GM12878 (cell line): Measurements from ENCODE around the gene TRPC6. TPM values are rescaled to one million over a fixed set of nuclear protein-coding genes. Genes with fewer than 3 reads are reported as not detected.

Source experiments
- ATAC-seq: fragments of 200-7000 bp; cut with Tn5 transposase; 3 replicates; pipeline ENCODE4 v1.9.1; 2020; ENCODE audit warnings: mild to moderate bottlenecking, moderate library complexity
- BruUV-seq: library from RNA; stranded (reverse); fragments of 400-500 nt; replicated peaks from 2 replicates; lab custom pipeline; 2021; lab: Mats Ljungman, UMichigan
- CTCF ChIA-PET: fragments of 300-600 bp; sonication (Branson Sonifier 250); formaldehyde crosslinking; extraction: SDS; loops from one replicate; lab custom pipeline; 2021; ENCODE audit warnings: inconsistent platforms; lab: Yijun Ruan, JAX
- POLR2A ChIA-PET: fragments of 350-600 bp; formaldehyde crosslinking; extraction: SDS; loops from one replicate; lab custom pipeline; 2021; ENCODE audit warnings: inconsistent platforms; lab: Charles Lee
- RAD21 ChIA-PET: fragments of 300-600 bp; sonication (Branson Sonifier 250); formaldehyde crosslinking; loops from one replicate; lab custom pipeline; 2023; ENCODE audit warnings: antibody characterized with exemption; ENCODE audit not compliant: unreplicated experiment; lab: Charles Lee
- SMC1A ChIA-PET: fragments of 300-600 bp; sonication (Branson Sonifier 250); formaldehyde crosslinking; loops from one replicate; lab custom pipeline; 2023; ENCODE audit not compliant: unreplicated experiment, uncharacterized antibody; lab: Charles Lee
- DNase-seq: peaks from one replicate; pipeline ENCODE4 v3.0.0-alpha.2; 2011; ENCODE audit warnings: low read depth, low spot score
- FAIRE-seq: peaks from 3 replicates; lab custom pipeline; 2011; peaks lifted over from hg19 to GRCh38; lab: Jason Lieb, UNC
- H2AFZ ChIP-seq: 2 replicates; pipeline ENCODE4 v1.6.0; 2011; ENCODE audit warnings: low read depth, low read length, control low read depth; ENCODE audit not compliant: control insufficient read depth
- H3K27ac ChIP-seq: 2 replicates; pipeline ENCODE4 v1.5.1; 2011; ENCODE audit warnings: control low read depth; ENCODE audit not compliant: control insufficient read depth, insufficient read depth
- H3K27me3 ChIP-seq, 2 experiments: replicated peaks in 1 of 2; 2 replicates each; pipeline versions ENCODE4 v1.6.0 to v1.6.1; 2011; ENCODE audit warnings: low read length in 1 of 2; ENCODE audit not compliant: control insufficient read depth in 2 of 2, insufficient read depth in 2 of 2
- H3K36me3 ChIP-seq, 2 experiments: 2 replicates each; pipeline ENCODE4 v1.5.1; 2011; ENCODE audit warnings: low read length in 1 of 2; ENCODE audit not compliant: control insufficient read depth in 2 of 2, insufficient read depth in 2 of 2
- H3K4me1 ChIP-seq: 2 replicates; pipeline ENCODE4 v1.6.1; 2011; ENCODE audit warnings: mild to moderate bottlenecking, low read length, moderate library complexity, mixed read lengths; ENCODE audit not compliant: control insufficient read depth, insufficient read depth
- H3K4me2 ChIP-seq: 2 replicates; pipeline ENCODE4 v1.6.0; 2011; ENCODE audit warnings: control low read depth; ENCODE audit not compliant: control insufficient read depth, insufficient read depth
- H3K4me3 ChIP-seq: fragments of 200-600 bp; sonication (generic); 2 replicates; pipeline ENCODE4 v1.5.1; 2016
- H3K79me2 ChIP-seq: 2 replicates; pipeline ENCODE4 v1.6.0; 2011; ENCODE audit warnings: low read length; ENCODE audit not compliant: control insufficient read depth, insufficient read depth
- H3K9ac ChIP-seq: 2 replicates; pipeline ENCODE4 v1.8.0; 2011; ENCODE audit warnings: low read length, control low read depth, mixed read lengths; ENCODE audit not compliant: control insufficient read depth, insufficient read depth
- H3K9me3 ChIP-seq: replicated peaks from 3 replicates; pipeline ENCODE4 v1.5.1; 2011; ENCODE audit warnings: mild to moderate bottlenecking, low read length; ENCODE audit not compliant: control insufficient read depth, insufficient read depth
- H4K20me1 ChIP-seq: 2 replicates; pipeline ENCODE4 v1.6.0; 2011; ENCODE audit not compliant: control insufficient read depth, insufficient read depth
- CBX5 ChIP-seq: sonication (generic); IDR thresholded peaks from 2 replicates; pipeline ENCODE4 v1.6.1; 2016; ENCODE audit warnings: low read depth, moderate library complexity, mild to moderate bottlenecking, inconsistent platforms
- FOXK2 ChIP-seq: fragments of 450-650 bp; IDR thresholded peaks from 2 replicates; pipeline ENCODE4 v1.6.1; 2017; ENCODE audit warnings: mild to moderate bottlenecking, moderate library complexity
- IKZF2 ChIP-seq, 2 experiments: fragments of 450-650 bp; IDR thresholded peaks; 2 replicates each; pipeline ENCODE4 v1.6.1; 2017; ENCODE audit warnings: mild to moderate bottlenecking in 2 of 2, moderate library complexity in 2 of 2
- MTA2 ChIP-seq: fragments of 450-650 bp; IDR thresholded peaks from 2 replicates; pipeline ENCODE4 v1.6.1; 2016; ENCODE audit warnings: low read depth, mild to moderate bottlenecking, moderate library complexity
- MYB ChIP-seq: fragments of 150-350 bp; IDR thresholded peaks from 2 replicates; pipeline ENCODE4 v1.6.1; 2014; ENCODE audit warnings: mild to moderate bottlenecking, low read depth, low read length, borderline replicate concordance
- MYC ChIP-seq: IDR thresholded peaks from 2 replicates; pipeline ENCODE4 v1.6.1; 2011; ENCODE audit warnings: mild to moderate bottlenecking, low read length, moderate library complexity, inconsistent platforms; ENCODE audit not compliant: insufficient read depth, insufficient replicate concordance, insufficient read length, severe bottlenecking
- NFYA ChIP-seq: IDR thresholded peaks from 2 replicates; pipeline ENCODE4 v1.6.1; 2011; ENCODE audit warnings: low read depth, mild to moderate bottlenecking, low read length, improper control_type of control experiment, borderline replicate concordance
- NRF1 ChIP-seq: conservative IDR thresholded peaks from 2 replicates; pipeline ENCODE4 v1.6.1; 2011; ENCODE audit warnings: mild to moderate bottlenecking, low read depth, low read length, improper control_type of control experiment
- POLR2AphosphoS5 ChIP-seq: IDR thresholded peaks from 2 replicates; pipeline ENCODE4 v1.6.1; 2011; ENCODE audit warnings: mild to moderate bottlenecking, low read length, inconsistent platforms
- RELA ChIP-seq: fragments of 450-650 bp; IDR thresholded peaks from 2 replicates; pipeline ENCODE4 v1.8.0; 2014; ENCODE audit warnings: borderline replicate concordance; ENCODE audit not compliant: partially characterized antibody
- SMAD5 ChIP-seq: IDR thresholded peaks from 2 replicates; pipeline ENCODE4 v1.6.1; 2016; ENCODE audit warnings: antibody characterized with exemption, low read depth
- SREBF1 ChIP-seq: IDR thresholded peaks from 2 replicates; pipeline ENCODE4 v1.6.1; 2012; ENCODE audit warnings: mild to moderate bottlenecking, low read length
- SUPT20H ChIP-seq: IDR thresholded peaks from 2 replicates; pipeline ENCODE4 v1.6.1; 2011; ENCODE audit warnings: low read depth, mild to moderate bottlenecking, low read length, moderate library complexity, borderline replicate concordance; ENCODE audit not compliant: control insufficient read depth
- SUZ12 ChIP-seq: fragments of 200-600 bp; sonication (generic); IDR thresholded peaks from one replicate; pipeline ENCODE4 v1.6.1; 2018; ENCODE audit warnings: antibody characterized with exemption, mild to moderate bottlenecking; ENCODE audit not compliant: unreplicated experiment
- TCF3 ChIP-seq: IDR thresholded peaks from 2 replicates; pipeline ENCODE4 v1.6.1; 2012; ENCODE audit warnings: low read depth, mild to moderate bottlenecking, low read length, borderline replicate concordance; ENCODE audit not compliant: insufficient read depth
- ZZZ3 ChIP-seq: IDR thresholded peaks from 2 replicates; pipeline ENCODE4 v1.6.1; 2011; ENCODE audit warnings: low read depth; ENCODE audit not compliant: control insufficient read depth, insufficient read length
- in situ Hi-C: fragments of 300-500 bp; cut with MboI; formaldehyde crosslinking; loops from 9 replicates; pipeline ENCODE4 v1.14.3; 2018; ENCODE audit warnings: mixed read lengths
- intact Hi-C: fragments of 100-400 bp; cut with micrococcal nuclease; formaldehyde crosslinking; loops from one replicate; pipeline ENCODE4 v1.14.2; 2022; ENCODE audit not compliant: unreplicated experiment
- polyA plus RNA-seq, 11 experiments: library from polyadenylated mRNA; depleted of rRNA in 4 of 11; unstranded in 6 of 11; stranded (reverse) in 5 of 11; fragments of >200 nt; fragmentation: Nextera tagmentation in 4 of 11; fragmentation: Illumina TruSeq in 1 of 11; extraction: Ambion mirVana in 4 of 11; extraction: Trizol in 1 of 11; gene quantifications; 1 replicate in 1 of 11; 2 replicates in 10 of 11; pipeline versions ENCODE4 v1.2.1 to v1.2.3, GENCODE V29; 2011 to 2016; ENCODE audit warnings: inconsistent platforms in 2 of 11, missing spikeins in 2 of 11, low read depth in 1 of 11
- total RNA-seq, 4 experiments: library from RNA; depleted of rRNA in 3 of 4; stranded (reverse); fragments of >200 nt in 3 of 4; fragmentation: Illumina TruSeq in 1 of 4; extraction: Trizol in 1 of 4; gene quantifications; 2 replicates each; pipeline versions ENCODE4 v1.2.1 to v1.2.3, GENCODE V29; 2013 to 2021
- TF ChIP-seq, protein P1 (sequence below): IDR thresholded peaks from 2 replicates; pipeline ENCODE4 v1.6.1; 2011; ENCODE audit warnings: low read depth, low read length, improper control_type of control experiment, borderline replicate concordance
- TF ChIP-seq, protein P2 (sequence below): fragments of 450-650 bp; formaldehyde crosslinking; IDR thresholded peaks from 2 replicates; pipeline ENCODE4 v1.4.0; 2022; ENCODE audit warnings: mild to moderate bottlenecking, moderate library complexity
- TF ChIP-seq, protein P3 (sequence below): IDR thresholded peaks from 2 replicates; pipeline ENCODE4 v1.6.1; 2012; ENCODE audit warnings: low read depth, low read length, improper control_type of control experiment

TRPC6 gene
- total and polyA plus RNA-seq, 10 of the 15 experiments (the other 5 are each of a cell fraction or from before 2014, with no cell fraction given), result not detected

DNA sequence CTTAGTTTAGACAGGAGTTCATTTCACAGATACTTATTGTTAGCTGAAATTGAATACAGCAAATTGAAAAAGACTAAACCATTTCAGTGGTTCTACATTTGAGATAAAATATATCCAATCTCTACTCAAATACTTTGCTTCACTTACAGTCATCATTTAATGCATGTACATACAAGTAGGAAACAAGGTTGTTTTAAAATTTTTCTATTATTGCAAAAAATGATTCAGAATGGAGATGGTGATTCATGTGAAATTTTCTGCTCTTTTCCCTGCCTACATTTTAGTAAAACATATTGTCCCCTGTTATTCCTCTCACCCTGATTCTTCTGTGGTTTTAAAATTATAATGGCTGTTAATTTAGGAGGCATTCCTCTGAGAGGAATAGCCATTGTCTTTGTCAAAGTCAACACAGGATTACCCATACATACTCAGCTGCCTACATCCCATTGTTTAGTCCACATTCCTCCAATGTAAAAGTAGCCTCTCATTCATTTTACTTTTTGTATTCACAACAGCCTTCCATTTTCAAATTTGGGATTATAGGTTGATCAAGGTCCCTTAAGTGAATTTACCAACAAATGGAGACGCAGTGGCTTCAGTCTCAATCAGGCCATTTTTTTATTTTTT, 60.1 kb downstream of the TRPC6 start (continued):
- TF ChIP-seq, protein P1, sequence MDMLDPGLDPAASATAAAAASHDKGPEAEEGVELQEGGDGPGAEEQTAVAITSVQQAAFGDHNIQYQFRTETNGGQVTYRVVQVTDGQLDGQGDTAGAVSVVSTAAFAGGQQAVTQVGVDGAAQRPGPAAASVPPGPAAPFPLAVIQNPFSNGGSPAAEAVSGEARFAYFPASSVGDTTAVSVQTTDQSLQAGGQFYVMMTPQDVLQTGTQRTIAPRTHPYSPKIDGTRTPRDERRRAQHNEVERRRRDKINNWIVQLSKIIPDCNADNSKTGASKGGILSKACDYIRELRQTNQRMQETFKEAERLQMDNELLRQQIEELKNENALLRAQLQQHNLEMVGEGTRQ, result no peak
- TF ChIP-seq MYB (no peak), NRF1 (no peak), IKZF2 (IDR thresholded peaks at IDR 0.05) (no peak), SMAD5 (no peak), TCF3 (no peak), FOXK2 (no peak)
- TF ChIP-seq, protein P2, sequence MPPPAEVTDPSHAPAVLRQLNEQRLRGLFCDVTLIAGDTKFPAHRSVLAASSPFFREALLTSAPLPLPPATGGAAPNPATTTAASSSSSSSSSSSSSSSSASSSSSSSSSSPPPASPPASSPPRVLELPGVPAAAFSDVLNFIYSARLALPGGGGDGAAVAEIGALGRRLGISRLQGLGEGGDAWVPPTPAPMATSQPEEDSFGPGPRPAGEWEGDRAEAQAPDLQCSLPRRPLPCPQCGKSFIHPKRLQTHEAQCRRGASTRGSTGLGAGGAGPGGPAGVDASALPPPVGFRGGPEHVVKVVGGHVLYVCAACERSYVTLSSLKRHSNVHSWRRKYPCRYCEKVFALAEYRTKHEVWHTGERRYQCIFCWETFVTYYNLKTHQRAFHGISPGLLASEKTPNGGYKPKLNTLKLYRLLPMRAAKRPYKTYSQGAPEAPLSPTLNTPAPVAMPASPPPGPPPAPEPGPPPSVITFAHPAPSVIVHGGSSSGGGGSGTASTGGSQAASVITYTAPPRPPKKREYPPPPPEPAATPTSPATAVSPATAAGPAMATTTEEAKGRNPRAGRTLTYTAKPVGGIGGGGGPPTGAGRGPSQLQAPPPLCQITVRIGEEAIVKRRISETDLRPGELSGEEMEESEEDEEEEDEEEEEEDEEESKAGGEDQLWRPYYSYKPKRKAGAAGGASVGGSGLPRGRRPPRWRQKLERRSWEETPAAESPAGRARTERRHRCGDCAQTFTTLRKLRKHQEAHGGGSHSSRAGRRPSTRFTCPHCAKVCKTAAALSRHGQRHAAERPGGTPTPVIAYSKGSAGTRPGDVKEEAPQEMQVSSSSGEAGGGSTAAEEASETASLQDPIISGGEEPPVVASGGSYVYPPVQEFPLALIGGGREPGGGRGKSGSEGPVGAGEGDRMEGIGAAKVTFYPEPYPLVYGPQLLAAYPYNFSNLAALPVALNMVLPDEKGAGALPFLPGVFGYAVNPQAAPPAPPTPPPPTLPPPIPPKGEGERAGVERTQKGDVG (CRISPR knock-in tag), result no peak

DNA sequence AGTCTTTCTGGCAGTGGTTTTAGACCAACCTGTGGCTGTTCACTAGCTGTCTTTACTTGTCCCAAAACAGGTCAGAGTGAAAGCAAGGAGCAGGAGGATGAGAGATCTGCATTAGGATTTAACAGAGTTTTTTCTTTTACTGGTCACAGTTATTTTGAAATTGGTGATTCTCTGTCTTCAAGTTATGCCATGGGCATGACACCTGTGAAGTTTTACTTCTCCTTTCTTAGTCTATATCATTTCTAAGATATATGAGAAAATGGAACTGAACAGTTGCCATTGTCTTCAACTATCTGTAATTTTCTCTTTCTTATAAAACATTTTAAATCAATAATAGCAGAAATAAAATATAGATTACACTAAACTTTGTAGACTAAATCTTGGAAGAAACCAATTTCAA, 60.6 kb downstream of the TRPC6 start:
- Histone ChIP-seq H3K4me2 (no peak overlapping the region), H3K4me1 (no peaks in the 10 kb centered on the region), H3K9ac (no peak overlapping the region), H3K4me3 (no peak overlapping the region), H2AFZ (no peak overlapping the region), H3K27me3 (no peaks in the 10 kb centered on the region; a peak in 1 of 4 replicates), H3K27ac (no peak overlapping the region), H3K9me3 (no peaks in the 10 kb centered on the region), H3K79me2 (no peaks in the 10 kb centered on the region), H3K36me3 (no peaks in the 10 kb centered on the region), H4K20me1 (no peaks in the 10 kb centered on the region)
- CTCF ChIA-PET, result no interaction called here
- RAD21 ChIA-PET, result no interaction called here
- in situ Hi-C loops (no loop called here), intact Hi-C loops (no loop called here)
- POLR2A ChIA-PET, result no interaction called here
- DNase-seq, result no peak
- no peak for FAIRE-seq
- BruUV-seq, result no TSS peak
- SMC1A ChIA-PET, result no interaction called here
- no peak for ATAC-seq
- TF ChIP-seq, protein P3, sequence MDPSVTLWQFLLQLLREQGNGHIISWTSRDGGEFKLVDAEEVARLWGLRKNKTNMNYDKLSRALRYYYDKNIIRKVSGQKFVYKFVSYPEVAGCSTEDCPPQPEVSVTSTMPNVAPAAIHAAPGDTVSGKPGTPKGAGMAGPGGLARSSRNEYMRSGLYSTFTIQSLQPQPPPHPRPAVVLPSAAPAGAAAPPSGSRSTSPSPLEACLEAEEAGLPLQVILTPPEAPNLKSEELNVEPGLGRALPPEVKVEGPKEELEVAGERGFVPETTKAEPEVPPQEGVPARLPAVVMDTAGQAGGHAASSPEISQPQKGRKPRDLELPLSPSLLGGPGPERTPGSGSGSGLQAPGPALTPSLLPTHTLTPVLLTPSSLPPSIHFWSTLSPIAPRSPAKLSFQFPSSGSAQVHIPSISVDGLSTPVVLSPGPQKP, result no peak
- no peak for TF ChIP-seq CBX5
- no peak for TF ChIP-seq SREBF1
- TF ChIP-seq NFYA, result no peak
- no peak for TF ChIP-seq POLR2AphosphoS5
- TF ChIP-seq ZZZ3, result no peak
- TF ChIP-seq FOXK2, result no peak
- no peak for TF ChIP-seq MTA2
- TF ChIP-seq SUZ12, result no peak
- TF ChIP-seq RELA, result no peak
- no peak for TF ChIP-seq SUPT20H
- TF ChIP-seq MYC, result no peak
